ENCODE data around the gene CLEC3B. TPM values are rescaled to one million over a fixed set of nuclear protein-coding genes. Genes with fewer than 3 reads are reported as not detected.

The CLEC3B gene
- total RNA-seq, 2 experiments from 2014 or later: 0.45 TPM; not detected in 1

Other genes with a start within 250 kb of the CLEC3B start
- gene TMEM42, start 164.4 kb upstream of the CLEC3B start, total RNA-seq: 10 to 100 TPM; 14.5 to 17.2 TPM
- not detected for gene TGM4, start 151.7 kb upstream of the CLEC3B start, total RNA-seq
- 10 to 100 TPM; 44.7 to 51.1 TPM for gene ZDHHC3, start 50.1 kb upstream of the CLEC3B start, total RNA-seq
- gene EXOSC7, start 50.1 kb upstream of the CLEC3B start, total RNA-seq: 10 to 100 TPM; 47.8 to 49.0 TPM
- gene CDCP1, start 120.1 kb downstream of the CLEC3B start, total RNA-seq: 1 to 10 TPM; 7.1 to 8.7 TPM
- not detected for gene TMEM158, start 200.0 kb downstream of the CLEC3B start, total RNA-seq